Neural cell (in vitro differentiated cells): ENCODE results near the gene WDR1. TPM values are rescaled to one million over a fixed set of nuclear protein-coding genes. Genes with fewer than 3 reads are reported as not detected.

Experiments
- H2AFZ ChIP-seq: fragments of 200-600, 300-800 bp; sonication (generic), shearing (Covaris generic); 2 replicates; pipeline ENCODE4 v1.6.0; 2014; ENCODE audit warnings: low read depth, mild to moderate bottlenecking, antibody characterized with exemption, low read length, moderate library complexity
- H3F3A ChIP-seq: fragments of 200-600 bp; shearing (Covaris generic); 2 replicates; pipeline ENCODE4 v1.6.1; 2016; ENCODE audit warnings: mild to moderate bottlenecking, moderate library complexity, mixed read lengths, antibody characterized with exemption, low read length; ENCODE audit not compliant: insufficient read depth, poor library complexity, severe bottlenecking
- H3K27ac ChIP-seq: fragments of 200-600, 300-800 bp; sonication (generic), shearing (Covaris generic); 2 replicates; pipeline ENCODE4 v1.5.1; 2014; ENCODE audit warnings: mild to moderate bottlenecking, low read length, moderate library complexity
- H3K27me3 ChIP-seq: fragments of 300-800, 200-600 bp; sonication (generic), shearing (Covaris generic); 2 replicates; pipeline ENCODE4 v1.6.0; 2014; ENCODE audit warnings: mild to moderate bottlenecking, low read depth, low read length, moderate library complexity; ENCODE audit not compliant: insufficient read depth
- H3K36me3 ChIP-seq: fragments of 300-800, 200-600 bp; sonication (generic), shearing (Covaris generic); 2 replicates; pipeline ENCODE4 v1.5.1; 2014; ENCODE audit warnings: mild to moderate bottlenecking, antibody characterized with exemption, low read length, moderate library complexity; ENCODE audit not compliant: insufficient read depth
- H3K4me2 ChIP-seq: fragments of 300-800, 200-600 bp; sonication (generic), shearing (Covaris generic); 2 replicates; pipeline ENCODE4 v1.6.0; 2014; ENCODE audit warnings: mild to moderate bottlenecking, low read length
- H3K4me3 ChIP-seq: fragments of 300-800, 200-600 bp; sonication (generic), shearing (Covaris generic); 2 replicates; pipeline ENCODE4 v1.5.1; 2014; ENCODE audit warnings: mild to moderate bottlenecking, low read length, moderate library complexity
- H3K79me2 ChIP-seq: fragments of 200-600 bp; shearing (Covaris generic); replicated peaks from 2 replicates; pipeline ENCODE4 v1.6.0; 2014; ENCODE audit warnings: mild to moderate bottlenecking, low read length, moderate library complexity; ENCODE audit not compliant: insufficient read depth
- H3K9ac ChIP-seq: fragments of 300-800, 200-600 bp; sonication (generic), shearing (Covaris generic); 2 replicates; pipeline ENCODE4 v1.6.1; 2016; ENCODE audit warnings: mild to moderate bottlenecking, low read length, mixed read lengths
- H3K9me2 ChIP-seq: fragments of 200-600 bp; shearing (Covaris generic); 2 replicates; pipeline ENCODE4 v1.6.1; 2016; ENCODE audit warnings: mild to moderate bottlenecking, low read length, mixed read lengths; ENCODE audit not compliant: insufficient read depth
- H3K9me3 ChIP-seq: fragments of 200-600, 300-800 bp; sonication (generic), shearing (Covaris generic); 2 replicates; pipeline ENCODE4 v1.6.1; 2016; ENCODE audit warnings: mild to moderate bottlenecking, mixed run types, low read length, moderate library complexity, mixed read lengths
- H4K20me1 ChIP-seq: fragments of 200-600 bp; shearing (Covaris generic); 2 replicates; pipeline ENCODE4 v1.6.1; 2016; ENCODE audit warnings: mild to moderate bottlenecking, mixed run types; ENCODE audit not compliant: insufficient read depth
- CTCF ChIP-seq: fragments of 450-650 bp; IDR thresholded peaks from 2 replicates; pipeline ENCODE4 v1.5.1; 2014; ENCODE audit warnings: antibody characterized with exemption, mild to moderate bottlenecking, moderate library complexity; ENCODE audit not compliant: poor library complexity, severe bottlenecking
- EP300 ChIP-seq: fragments of 450-650 bp; conservative IDR thresholded peaks from 2 replicates; pipeline ENCODE4 v1.6.1; 2014; ENCODE audit warnings: antibody characterized with exemption, mild to moderate bottlenecking, moderate library complexity; ENCODE audit not compliant: poor library complexity, severe bottlenecking
- EZH2 ChIP-seq: fragments of 200-600, 300-800 bp; shearing (Covaris generic), sonication (generic); IDR thresholded peaks from 2 replicates; pipeline ENCODE4 v1.6.1; 2014; ENCODE audit warnings: antibody characterized with exemption, low read length, borderline replicate concordance, mild to moderate bottlenecking; ENCODE audit not compliant: insufficient read depth, poor library complexity, severe bottlenecking
- MXI1 ChIP-seq: fragments of 450-650 bp; conservative IDR thresholded peaks from 2 replicates; pipeline ENCODE4 v1.6.1; 2014; ENCODE audit warnings: antibody characterized with exemption, mild to moderate bottlenecking; ENCODE audit not compliant: poor library complexity, severe bottlenecking
- POLR2AphosphoS5 ChIP-seq: IDR thresholded peaks from 2 replicates; pipeline ENCODE4 v1.6.1; 2012
- RAD21 ChIP-seq: fragments of 450-650 bp; conservative IDR thresholded peaks from 2 replicates; pipeline ENCODE4 v1.6.1; 2014; ENCODE audit warnings: antibody characterized with exemption, mild to moderate bottlenecking, moderate library complexity
- REST ChIP-seq: IDR thresholded peaks from 2 replicates; pipeline ENCODE4 v1.6.1; 2012; ENCODE audit warnings: borderline replicate concordance
- SMC3 ChIP-seq: fragments of 450-650 bp; conservative IDR thresholded peaks from 2 replicates; pipeline ENCODE4 v1.6.1; 2014; ENCODE audit warnings: antibody characterized with exemption, mild to moderate bottlenecking, moderate library complexity; ENCODE audit not compliant: poor library complexity
- TAF1 ChIP-seq: IDR thresholded peaks from 2 replicates; pipeline ENCODE4 v1.6.1; 2012; ENCODE audit warnings: low read depth
- polyA plus RNA-seq: library from polyadenylated mRNA; depleted of rRNA; stranded (reverse); fragments of >200 nt; gene quantifications from 2 replicates; pipeline ENCODE4 v1.2.3, GENCODE V29; 2014

Gene WDR1
- polyA plus RNA-seq, 1 donor from 2014 or later = 106 TPM

GRCh38 chr4:10153161-10153560, 36.6 kb upstream of the WDR1 start:
- Histone ChIP-seq H3F3A (no peaks in the 10 kb centered on the region), H3K4me3 (no peak overlapping the region), H3K27ac (no peak overlapping the region), H2AFZ (no peak overlapping the region), H3K4me2 (no peak overlapping the region), H3K9me2 (no peaks in the 10 kb centered on the region), H3K36me3 (no peaks in the 10 kb centered on the region), H3K9ac (no peak overlapping the region), H4K20me1 (no peaks in the 10 kb centered on the region), H3K27me3 (no peaks in the 10 kb centered on the region), H3K9me3 (no peaks in the 10 kb centered on the region), H3K79me2 (no peaks in the 10 kb centered on the region)
- TF ChIP-seq RAD21 = no peak
- no peak for TF ChIP-seq EZH2
- TF ChIP-seq CTCF = no peak
- TF ChIP-seq MXI1 = no peak
- TF ChIP-seq EP300 = no peak
- TF ChIP-seq REST = no peak
- TF ChIP-seq SMC3 = no peak
- no peak for TF ChIP-seq POLR2AphosphoS5
- TF ChIP-seq TAF1 = no peak

DNA sequence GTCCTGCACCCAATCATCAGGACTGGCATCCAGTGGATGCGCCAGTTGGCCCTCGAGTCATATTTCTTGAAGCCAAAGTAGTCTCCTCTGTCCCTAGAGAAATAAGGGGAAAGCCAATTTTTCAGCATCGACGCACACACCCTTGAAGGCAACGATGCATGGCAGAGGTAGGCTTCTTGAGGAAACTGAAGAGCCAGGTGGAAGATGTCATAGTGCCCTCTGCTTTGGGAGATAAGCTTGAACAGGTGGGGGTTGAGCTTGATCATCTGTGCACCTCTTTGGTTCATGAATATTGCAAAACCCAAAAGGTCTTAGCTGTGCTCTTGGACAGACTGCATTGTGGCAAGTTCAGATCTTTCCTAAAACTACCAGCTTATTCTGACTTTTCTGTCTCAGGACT, 34.6 kb upstream of the WDR1 start:
- no peaks in the 10 kb centered on the region for H3K36me3 ChIP-seq
- H3K4me3 ChIP-seq = no peak overlapping the region
- no peaks in the 10 kb centered on the region for H4K20me1 ChIP-seq
- no peak for TF ChIP-seq POLR2AphosphoS5
- no peak for TF ChIP-seq RAD21
- TF ChIP-seq MXI1 = no peak
- no peak for TF ChIP-seq CTCF
- TF ChIP-seq TAF1 = no peak
- TF ChIP-seq EP300 = no peak
- no peak overlapping the region for H3K4me2 ChIP-seq
- H3K9ac ChIP-seq = no peak overlapping the region
- H3K27ac ChIP-seq = no peak overlapping the region
- no peaks in the 10 kb centered on the region for H3K79me2 ChIP-seq
- H3K9me2 ChIP-seq = no peaks in the 10 kb centered on the region
- H3K9me3 ChIP-seq = no peaks in the 10 kb centered on the region
- H3K27me3 ChIP-seq = no peaks in the 10 kb centered on the region
- no peaks in the 10 kb centered on the region for H3F3A ChIP-seq
- no peak overlapping the region for H2AFZ ChIP-seq
